SIG-M5 treated with dmso at 0.1 percent for 504 hours (cell line): ENCODE measurements around the gene IRGC.
"Not testable (repeated sequence)": the region's sequence is repeated elsewhere in the genome, so short reads cannot be mapped to it uniquely, and the experiment has no call there.

Experiments used
- DNase-seq: peaks from one replicate; lab custom pipeline; 2025; ENCODE audit not compliant: unreplicated experiment; lab: John Stamatoyannopoulos, UW

IRGC gene

GRCh38 chr19:43751466-43752220 lies 35.8 kb downstream of the IRGC start:
- no peak for DNase-seq

- DNase-seq: no peak
Observed at GRCh38 chr19:43752287-43752875, 36.5 kb downstream of the IRGC start.

- DNase-seq: no peak
Observed at GRCh38 chr19:43754253-43754502, 38.3 kb downstream of the IRGC start.

GRCh38 chr19:43754503-43755255 lies 38.8 kb downstream of the IRGC start, which contains the start of gene SMG9:
SMG9 (minus strand) TSS chr19:43754962; CDS start chr19:43750741, 4,221 bp downstream.
- DNase-seq: peak; percentile 89

GRCh38 chr19:43755256-43755801 lies 39.5 kb downstream of the IRGC start:
- DNase-seq: peak; percentile 77

GRCh38 chr19:43759515-43759914 lies 43.6 kb downstream of the IRGC start:
- peak; percentile 45 for DNase-seq

GRCh38 chr19:43760941-43761340 lies 45.1 kb downstream of the IRGC start:
- DNase-seq: no peak

- DNase-seq: no peak
Observed at GRCh38 chr19:43762814-43763213, 46.9 kb downstream of the IRGC start.

- no peak for DNase-seq
Observed at GRCh38 chr19:43763473-43763939, 47.6 kb downstream of the IRGC start.

GRCh38 chr19:43764684-43765083 lies 48.8 kb downstream of the IRGC start:
- not testable (repeated sequence) for DNase-seq

GRCh38 chr19:43765109-43765876 lies 49.4 kb downstream of the IRGC start:
- DNase-seq: peak; percentile 99

- no peak for DNase-seq
Observed at GRCh38 chr19:43766755-43767043, 50.8 kb downstream of the IRGC start.

- DNase-seq: no peak
Observed at GRCh38 chr19:43767316-43767715, 51.4 kb downstream of the IRGC start.

- no peak for DNase-seq
Observed at GRCh38 chr19:43767818-43768217, 51.9 kb downstream of the IRGC start.

- peak; percentile 82 for DNase-seq
Observed at GRCh38 chr19:43768273-43769050, 52.6 kb downstream of the IRGC start.

- DNase-seq: no peak
Observed at GRCh38 chr19:43769256-43769655, 53.4 kb downstream of the IRGC start.
